Inflammatory macrophage (primary cell): ENCODE results near the gene PARD3B.

Experiments used
- DNase-seq, 2 donors: peaks; one replicate each; pipeline ENCODE4 v3.0.0-alpha.2; 2020 to 2022

The PARD3B gene

GRCh38 chr2:204964414-204964813, 419.1 kb downstream of the PARD3B start:
- DNase-seq: no peak

- DNase-seq: no peak
Measured at GRCh38 chr2:204966245-204966644, 421.0 kb downstream of the PARD3B start.

- DNase-seq: no peak
Measured at GRCh38 chr2:204967199-204967960, 422.1 kb downstream of the PARD3B start.

- no peak for DNase-seq
Measured at GRCh38 chr2:204971206-204971907, 426.1 kb downstream of the PARD3B start.

- no peak for DNase-seq
Measured at GRCh38 chr2:204972161-204972560, 426.9 kb downstream of the PARD3B start.

- DNase-seq: no peak
Measured at GRCh38 chr2:204972606-204973336, 427.5 kb downstream of the PARD3B start.

- DNase-seq: no peak
Measured at GRCh38 chr2:204973616-204974015, 428.3 kb downstream of the PARD3B start.

- DNase-seq: no peak
Measured at GRCh38 chr2:204974487-204974886, 429.2 kb downstream of the PARD3B start.

GRCh38 chr2:204977914-204978313, 432.6 kb downstream of the PARD3B start:
- no peak for DNase-seq

- DNase-seq: no peak
Measured at GRCh38 chr2:204982303-204982702, 437.0 kb downstream of the PARD3B start.

- DNase-seq: no peak
Measured at GRCh38 chr2:204984518-204984917, 439.2 kb downstream of the PARD3B start.

GRCh38 chr2:204986641-204987040, 441.4 kb downstream of the PARD3B start:
- DNase-seq: no peak

- no peak for DNase-seq
Measured at GRCh38 chr2:204988836-204989235, 443.6 kb downstream of the PARD3B start.

- no peak for DNase-seq
Measured at GRCh38 chr2:204989877-204990276, 444.6 kb downstream of the PARD3B start.

- no peak for DNase-seq
Measured at GRCh38 chr2:205001300-205001966, 456.2 kb downstream of the PARD3B start.

GRCh38 chr2:205002390-205002789, 457.1 kb downstream of the PARD3B start:
- DNase-seq: no peak

GRCh38 chr2:205003288-205003687, 458.0 kb downstream of the PARD3B start:
- DNase-seq: no peak

- DNase-seq: no peak
Measured at GRCh38 chr2:205010196-205010595, 464.9 kb downstream of the PARD3B start.

GRCh38 chr2:205011031-205011430, 465.8 kb downstream of the PARD3B start:
- DNase-seq: no peak

- no peak for DNase-seq
Measured at GRCh38 chr2:205012961-205013360, 467.7 kb downstream of the PARD3B start.

GRCh38 chr2:205013586-205013985, 468.3 kb downstream of the PARD3B start:
- no peak for DNase-seq

- no peak for DNase-seq
Measured at GRCh38 chr2:205014201-205014600, 468.9 kb downstream of the PARD3B start.

- no peak for DNase-seq
Measured at GRCh38 chr2:205017381-205017780, 472.1 kb downstream of the PARD3B start.
